HL-60/S4 treated with retinoic acid at 250 ng/mL for 4 days and 3 days (cell line): ENCODE data around the gene AJM1.

Source experiments
- in situ Hi-C: fragments of 300-500 bp; cut with MboI; formaldehyde crosslinking; loops from 2 replicates; pipeline ENCODE4 v1.7.0; 2022; ENCODE audit warnings: low sequenced_read_pairs

Gene AJM1

DNA sequence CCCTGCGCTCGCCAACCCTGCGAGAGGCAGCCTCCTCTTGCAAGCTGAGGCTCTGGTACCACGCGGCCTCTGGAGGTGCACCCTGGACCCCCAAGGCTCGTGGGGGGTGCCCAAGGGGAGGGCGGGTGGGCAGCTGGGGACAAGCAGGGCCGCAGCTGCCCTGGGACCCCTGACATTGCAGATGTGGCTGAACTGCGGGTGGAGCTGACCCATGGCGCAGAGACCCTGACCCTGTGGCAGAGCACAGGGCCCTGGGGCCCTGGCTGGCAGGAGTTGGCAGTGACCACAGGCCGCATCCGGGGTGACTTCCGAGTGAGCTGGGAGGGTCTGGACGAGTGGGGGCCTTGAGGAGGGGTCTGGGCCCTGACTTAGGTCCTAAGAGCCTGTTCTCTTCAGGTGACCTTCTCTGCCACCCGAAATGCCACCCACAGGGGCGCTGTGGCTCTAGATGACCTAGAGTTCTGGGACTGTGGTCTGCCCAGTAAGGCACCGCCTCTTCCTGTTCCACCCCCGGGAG is 11.4 kb downstream of the AJM1 start:
- in situ Hi-C loops, result no loop called here

GRCh38 chr9:136854113-136854841 is 12.0 kb downstream of the AJM1 start:
- in situ Hi-C loops, result no loop called here

DNA sequence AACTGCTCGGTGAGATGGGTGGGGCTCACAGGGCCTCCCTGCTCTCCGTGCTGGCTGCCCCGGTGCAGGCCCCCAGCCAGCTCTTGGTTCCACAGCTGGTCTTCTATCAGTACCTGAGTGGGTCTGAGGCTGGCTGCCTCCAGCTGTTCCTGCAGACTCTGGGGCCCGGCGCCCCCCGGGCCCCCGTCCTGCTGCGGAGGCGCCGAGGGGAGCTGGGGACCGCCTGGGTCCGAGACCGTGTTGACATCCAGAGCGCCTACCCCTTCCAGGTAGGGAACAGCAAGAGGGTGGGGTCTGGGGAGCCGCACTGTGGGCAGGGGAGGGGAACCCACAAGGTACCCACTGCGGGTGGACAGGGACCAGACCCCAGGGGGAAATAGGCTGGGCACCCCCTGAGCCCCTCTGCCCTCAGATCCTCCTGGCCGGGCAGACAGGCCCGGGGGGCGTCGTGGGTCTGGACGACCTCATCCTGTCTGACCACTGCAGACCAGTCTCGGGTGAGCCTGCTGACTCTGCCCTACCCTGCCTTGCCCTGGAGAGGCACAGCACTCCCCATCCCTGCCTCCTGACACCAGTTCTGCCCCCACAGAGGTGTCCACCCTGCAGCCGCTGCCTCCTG is 12.7 kb downstream of the AJM1 start:
- in situ Hi-C loops, result no loop called here

DNA sequence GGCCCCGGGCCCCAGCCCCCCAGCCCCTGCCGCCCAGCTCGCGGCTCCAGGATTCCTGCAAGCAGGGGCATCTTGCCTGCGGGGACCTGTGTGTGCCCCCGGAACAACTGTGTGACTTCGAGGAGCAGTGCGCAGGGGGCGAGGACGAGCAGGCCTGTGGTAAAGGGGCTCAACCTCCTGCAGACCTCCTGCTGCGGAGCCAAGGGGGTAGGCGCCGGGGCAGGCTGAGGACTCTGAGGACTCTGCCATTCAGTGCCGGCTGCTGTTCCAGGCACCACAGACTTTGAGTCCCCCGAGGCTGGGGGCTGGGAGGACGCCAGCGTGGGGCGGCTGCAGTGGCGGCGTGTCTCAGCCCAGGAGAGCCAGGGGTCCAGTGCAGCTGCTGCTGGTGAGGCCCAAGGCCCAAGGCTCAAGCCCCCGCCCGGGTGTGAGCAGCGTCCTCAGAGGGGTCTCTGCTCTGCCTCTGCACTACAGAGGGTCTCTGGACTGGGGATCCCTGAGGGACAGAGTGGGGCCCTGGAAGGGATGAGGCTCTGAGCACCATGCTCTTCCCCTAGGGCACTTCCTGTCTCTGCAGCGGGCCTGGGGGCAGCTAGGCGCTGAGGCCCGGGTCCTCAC is 13.3 kb downstream of the AJM1 start:
- in situ Hi-C loops, result no loop called here

DNA sequence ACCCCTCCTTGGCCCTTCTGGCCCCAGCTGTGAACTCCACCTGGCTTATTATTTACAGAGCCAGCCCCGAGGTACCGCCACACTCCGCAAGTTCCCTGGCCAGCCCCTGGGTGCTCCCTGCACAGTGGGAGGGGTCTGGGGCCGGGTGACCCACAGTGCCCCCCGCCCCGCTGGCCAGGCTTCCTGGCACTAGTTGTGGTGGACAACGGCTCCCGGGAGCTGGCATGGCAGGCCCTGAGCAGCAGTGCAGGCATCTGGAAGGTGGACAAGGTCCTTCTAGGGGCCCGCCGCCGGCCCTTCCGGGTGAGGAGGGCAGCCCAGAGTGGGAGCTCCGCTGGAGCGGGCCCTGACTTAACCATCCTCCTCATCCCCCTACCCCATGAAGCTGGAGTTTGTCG is 13.8 kb downstream of the AJM1 start:
- in situ Hi-C loops, result no loop called here

DNA sequence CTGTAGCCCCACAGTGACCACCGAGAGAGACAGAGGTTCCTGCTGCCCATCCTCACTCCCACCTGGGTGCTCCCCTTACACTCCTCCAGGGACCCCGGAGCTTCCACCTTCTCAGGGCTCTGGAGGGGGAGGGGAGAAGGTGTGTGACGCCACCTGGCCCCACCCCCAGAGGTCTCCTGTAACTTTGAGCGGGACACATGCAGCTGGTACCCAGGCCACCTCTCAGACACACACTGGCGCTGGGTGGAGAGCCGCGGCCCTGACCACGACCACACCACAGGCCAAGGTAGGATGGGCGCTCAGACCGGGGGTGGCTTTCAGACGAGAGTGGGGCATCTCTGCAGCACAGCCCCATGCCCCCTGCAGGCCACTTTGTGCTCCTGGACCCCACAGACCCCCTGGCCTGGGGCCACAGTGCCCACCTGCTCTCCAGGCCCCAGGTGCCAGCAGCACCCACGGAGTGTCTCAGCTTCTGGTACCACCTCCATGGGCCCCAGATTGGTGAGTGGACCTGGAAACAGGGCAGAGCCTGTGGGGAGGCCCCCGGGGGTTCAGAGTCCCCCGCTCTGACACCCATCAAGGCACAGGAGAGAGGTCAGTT is 14.4 kb downstream of the AJM1 start:
- in situ Hi-C loops, result no loop called here

DNA sequence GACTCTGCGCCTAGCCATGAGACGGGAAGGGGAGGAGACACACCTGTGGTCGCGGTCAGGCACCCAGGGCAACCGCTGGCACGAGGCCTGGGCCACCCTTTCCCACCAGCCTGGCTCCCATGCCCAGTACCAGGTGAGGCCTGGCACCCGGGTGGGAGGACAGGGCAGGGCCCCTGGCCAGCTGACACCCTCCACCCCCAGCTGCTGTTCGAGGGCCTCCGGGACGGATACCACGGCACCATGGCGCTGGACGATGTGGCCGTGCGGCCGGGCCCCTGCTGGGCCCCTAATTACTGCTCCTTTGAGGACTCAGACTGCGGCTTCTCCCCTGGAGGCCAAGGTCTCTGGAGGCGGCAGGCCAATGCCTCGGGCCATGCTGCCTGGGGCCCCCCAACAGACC is 14.9 kb downstream of the AJM1 start:
- in situ Hi-C loops, result no loop called here

GRCh38 chr9:136857581-136858412 is 15.5 kb downstream of the AJM1 start:
- in situ Hi-C loops, result no loop called here

DNA sequence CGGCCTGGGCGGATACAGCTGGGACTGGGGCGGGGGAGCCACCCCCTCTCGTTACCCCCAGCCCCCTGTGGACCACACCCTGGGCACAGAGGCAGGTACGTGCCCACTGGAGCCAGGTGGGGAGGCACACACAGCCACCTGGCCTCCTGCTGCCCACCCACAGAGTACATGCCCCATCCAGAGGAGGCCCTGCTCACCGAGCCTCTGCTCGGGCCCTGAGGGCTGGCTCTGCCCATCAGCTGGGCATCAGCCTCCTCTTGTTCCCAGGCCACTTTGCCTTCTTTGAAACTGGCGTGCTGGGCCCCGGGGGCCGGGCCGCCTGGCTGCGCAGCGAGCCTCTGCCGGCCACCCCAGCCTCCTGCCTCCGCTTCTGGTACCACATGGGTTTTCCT is 16.2 kb downstream of the AJM1 start:
- in situ Hi-C loops, result no loop called here

- in situ Hi-C loops, result no loop called here
These were observed 16.8 kb downstream of the AJM1 start for GRCh38 chr9:136858844-136859757.

DNA sequence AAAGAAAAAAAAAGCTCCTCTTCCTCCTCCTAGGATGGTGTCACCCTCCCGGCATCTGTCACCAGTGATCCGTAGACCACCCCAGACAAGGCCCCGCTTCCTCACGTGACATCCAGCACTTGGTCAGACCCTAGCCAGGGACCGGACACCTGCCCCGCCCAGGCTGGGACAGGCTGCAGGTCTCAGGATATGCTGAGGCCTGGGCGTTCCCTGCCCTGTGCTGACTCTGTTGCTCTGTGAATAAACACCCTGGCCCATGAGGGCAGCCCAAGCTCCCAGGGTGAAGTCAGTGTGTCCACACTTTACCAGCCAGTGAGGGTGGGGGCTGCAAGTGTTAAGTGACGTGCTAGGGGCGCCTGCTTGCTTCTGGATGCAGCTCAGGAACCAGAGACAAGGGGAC is 18.3 kb downstream of the AJM1 start:
- in situ Hi-C loops, result no loop called here

DNA sequence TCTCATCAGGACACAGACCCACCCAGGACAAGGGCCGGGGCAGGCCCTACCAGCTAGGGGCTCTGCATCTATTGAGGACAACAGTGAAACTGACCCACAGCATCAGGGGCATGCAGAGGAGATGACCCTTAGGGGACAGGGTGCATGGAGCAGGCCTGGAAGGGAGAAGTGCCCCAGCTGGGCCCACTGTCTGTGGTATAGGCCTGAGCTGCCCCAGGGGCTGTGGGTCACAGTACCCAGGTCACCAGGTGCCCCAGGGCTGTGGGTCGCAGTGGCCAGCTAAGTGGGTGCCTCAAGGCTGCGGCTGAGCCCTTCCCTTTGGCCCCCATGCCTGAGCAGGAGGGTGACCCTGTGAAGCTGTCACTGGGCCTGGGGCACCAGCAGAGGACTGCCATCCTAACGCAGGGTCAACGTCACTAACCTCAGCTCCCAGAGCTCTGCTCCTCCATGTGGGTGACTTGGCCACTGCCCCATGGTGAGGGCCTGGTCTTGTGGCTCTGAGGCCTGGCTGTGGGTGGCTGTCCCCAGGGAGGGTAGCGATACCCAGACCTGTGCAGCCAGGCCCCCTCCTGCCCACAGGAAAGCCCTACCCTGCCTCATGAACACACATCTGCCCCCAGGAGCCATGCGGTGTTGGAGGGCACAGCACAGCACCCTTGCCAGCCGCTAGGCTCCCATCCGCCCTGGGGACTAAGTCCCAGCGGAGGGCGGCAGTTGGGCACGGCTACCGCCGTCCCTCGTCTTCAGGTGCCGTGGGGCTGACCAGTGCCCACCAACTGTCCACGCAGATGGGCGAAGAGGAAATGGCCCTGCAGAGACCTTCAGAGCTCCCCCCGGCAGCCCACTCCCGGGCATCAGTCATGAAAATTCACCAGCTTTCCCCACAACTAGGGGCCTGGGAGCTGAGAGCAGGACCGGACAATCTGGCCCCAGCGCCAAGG is 18.9 kb downstream of the AJM1 start:
- in situ Hi-C loops, result no loop called here

- in situ Hi-C loops, result no loop called here
These were observed 19.7 kb downstream of the AJM1 start for GRCh38 chr9:136861874-136862457.

GRCh38 chr9:136862849-136863622 is 20.8 kb downstream of the AJM1 start:
- in situ Hi-C loops, result no loop called here

DNA sequence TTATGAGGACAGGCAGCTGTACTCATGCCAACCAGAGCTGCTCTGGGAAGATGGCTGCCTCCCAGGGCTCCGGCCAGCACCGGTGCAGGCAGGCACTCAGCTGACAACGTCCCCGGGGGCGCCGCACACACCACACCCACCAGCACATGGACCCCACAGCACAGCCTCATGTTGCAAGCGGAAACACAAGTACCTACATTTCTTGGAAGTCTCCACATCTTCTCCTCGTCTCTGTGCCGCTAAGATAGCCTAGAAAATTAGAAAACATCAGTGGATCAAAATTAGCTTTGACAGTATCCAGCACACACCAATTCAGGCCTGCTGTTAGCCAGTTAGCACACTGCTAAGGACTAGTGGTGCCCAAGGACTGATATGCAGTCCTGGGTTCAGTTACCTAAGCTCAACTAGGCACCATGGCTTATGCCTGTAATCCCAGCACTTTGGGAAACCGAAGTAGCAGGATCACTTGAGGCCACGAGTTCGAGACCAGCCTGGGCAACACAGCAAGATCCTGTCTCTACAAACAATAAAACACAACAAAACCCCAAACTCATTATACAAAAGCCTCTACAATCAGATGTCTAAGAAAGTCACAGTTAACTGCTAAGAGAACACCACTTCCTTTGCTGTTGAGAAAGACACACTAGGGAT is 21.5 kb downstream of the AJM1 start:
- in situ Hi-C loops, result no loop called here

- in situ Hi-C loops, result no loop called here
These were observed 22.9 kb downstream of the AJM1 start for GRCh38 chr9:136865041-136865767.

GRCh38 chr9:136865768-136866103 is 23.5 kb downstream of the AJM1 start:
- in situ Hi-C loops, result no loop called here
